Ureter (tissue), 1 donor: Measurements from ENCODE around the gene ANKRD12. TPM values are rescaled to one million over a fixed set of nuclear protein-coding genes. Genes with fewer than 3 reads are reported as not detected.

ENCODE experiments used
- DNase-seq: peaks from one replicate; pipeline ENCODE4 v3.0.0-alpha.2; 2020; ENCODE audit warnings: low spot score
- total RNA-seq: library from RNA; stranded (reverse); gene quantifications from one replicate; pipeline ENCODE4 v1.2.4, GENCODE V29; 2023
- donor health status: DM: yes; HTN: yes; CAD: no.

Gene ANKRD12
- total RNA-seq, 1 donor from 2014 or later: 91.7 TPM

DNA sequence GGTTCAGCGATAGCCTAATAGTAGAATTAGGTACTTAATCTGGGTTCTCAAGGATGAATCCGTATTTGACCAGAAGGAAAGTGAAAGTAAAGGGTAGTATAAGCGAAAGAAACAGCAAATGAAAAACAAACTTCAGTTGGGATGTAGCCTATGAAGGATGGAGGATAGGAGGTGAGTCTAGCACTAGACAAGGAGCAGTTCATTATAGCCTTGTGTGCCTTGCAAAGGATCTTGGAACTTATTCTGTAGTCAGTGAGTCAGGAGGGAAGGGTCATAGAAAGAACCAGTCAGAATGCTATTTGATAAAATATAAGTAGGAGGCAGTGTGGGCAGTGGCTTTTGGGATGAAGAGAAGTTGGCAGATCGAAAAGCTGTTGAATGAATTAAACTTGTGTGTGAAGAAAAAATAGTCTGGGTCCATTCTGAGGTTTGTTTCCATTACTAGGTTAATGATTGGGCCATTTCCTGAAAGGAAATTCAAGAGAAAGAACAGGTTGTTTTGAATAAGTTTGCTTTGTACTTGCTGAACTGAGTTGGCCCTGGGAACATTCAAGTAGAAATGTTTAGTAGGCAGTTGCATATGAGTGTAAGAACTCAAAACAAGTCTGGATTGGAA, 48.5 kb downstream of the ANKRD12 start:
- DNase-seq: no peak

DNA sequence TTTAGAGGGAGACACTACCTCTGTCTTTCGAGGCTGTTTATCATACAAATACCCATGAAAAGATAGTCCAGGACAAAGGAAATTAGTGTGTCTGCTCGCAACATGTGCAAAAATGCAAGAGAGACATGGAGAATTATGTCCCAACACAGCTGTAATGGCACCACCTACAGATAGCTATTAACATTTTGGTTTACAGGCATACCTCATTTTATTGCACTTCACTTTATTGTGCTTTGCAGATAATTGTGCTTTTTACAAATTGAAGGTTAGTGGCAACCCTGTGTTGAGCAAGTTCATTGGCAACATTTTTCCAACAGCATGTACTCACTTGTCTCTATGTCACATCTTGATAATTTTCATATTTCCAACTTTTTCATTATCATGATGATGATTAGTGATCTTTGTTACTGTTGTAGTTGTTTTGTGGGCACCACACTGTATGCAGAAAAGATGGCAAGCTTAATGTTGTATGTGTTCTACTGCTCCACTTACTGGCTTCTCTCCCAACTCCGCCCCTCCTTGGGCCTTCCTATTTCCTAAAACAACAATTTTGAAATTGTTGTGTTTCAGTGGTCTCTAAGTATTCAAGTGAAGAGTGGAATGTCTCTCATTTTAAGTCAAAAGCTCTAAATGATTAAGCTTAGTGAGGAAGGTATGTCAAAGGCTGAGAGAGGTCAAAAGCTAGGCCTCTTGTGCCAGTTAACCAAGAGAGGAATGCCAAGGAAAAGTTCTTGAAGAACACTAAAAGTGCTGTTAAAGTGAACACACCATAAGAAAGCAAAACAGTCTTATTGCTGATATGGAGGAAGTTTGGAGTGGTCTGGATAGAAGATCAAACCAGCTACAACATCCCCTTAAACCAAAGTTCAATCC, 52.0 kb downstream of the ANKRD12 start:
- DNase-seq: no peak

DNA sequence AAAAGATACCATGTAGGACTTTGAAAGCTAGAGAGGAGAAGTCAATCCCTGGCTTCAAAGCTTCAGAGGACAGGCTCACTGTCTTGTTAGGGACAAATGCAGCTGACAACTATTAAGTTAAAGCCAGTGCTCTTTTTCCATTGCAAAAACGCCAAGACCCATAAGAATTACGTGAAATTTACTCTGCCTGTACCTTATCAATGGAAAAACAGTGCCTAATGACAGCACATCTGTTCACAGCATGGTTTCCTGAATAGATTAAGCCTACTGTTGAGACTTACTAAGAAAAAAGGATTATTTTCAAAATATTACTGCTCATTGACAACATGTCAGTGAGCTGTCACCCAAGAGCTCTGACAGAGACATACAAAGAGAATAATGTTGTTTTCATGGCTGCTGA, 52.9 kb downstream of the ANKRD12 start:
- DNase-seq: no peak

DNA sequence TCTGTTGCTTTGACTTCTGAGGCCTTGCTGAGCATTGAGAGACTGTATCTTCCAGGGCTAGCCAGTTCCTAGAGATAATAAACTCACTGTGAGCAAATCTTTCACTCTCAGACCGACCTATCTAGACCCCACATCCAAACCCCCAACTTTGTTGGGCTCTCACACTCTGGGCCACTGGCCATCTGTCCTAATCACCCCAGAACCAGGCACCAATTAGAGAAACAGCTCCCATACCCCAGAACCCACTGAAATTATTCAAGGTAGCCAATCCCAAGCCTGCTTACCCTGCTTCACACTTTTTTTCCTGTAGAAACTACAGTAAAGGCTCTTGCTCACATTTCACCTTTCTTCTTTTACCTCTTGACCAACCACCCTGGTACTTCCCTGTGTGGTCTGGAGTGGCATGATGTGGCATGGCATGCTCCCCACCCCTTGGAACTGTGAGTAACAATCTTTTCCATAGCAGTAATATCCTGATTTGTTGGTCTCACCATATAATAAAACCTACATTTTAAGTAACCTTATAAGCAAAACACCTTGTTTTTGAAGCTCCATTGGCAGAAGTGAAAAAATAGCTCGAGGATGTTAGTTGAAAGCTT, 55.2 kb downstream of the ANKRD12 start:
- DNase-seq: no peak

DNA sequence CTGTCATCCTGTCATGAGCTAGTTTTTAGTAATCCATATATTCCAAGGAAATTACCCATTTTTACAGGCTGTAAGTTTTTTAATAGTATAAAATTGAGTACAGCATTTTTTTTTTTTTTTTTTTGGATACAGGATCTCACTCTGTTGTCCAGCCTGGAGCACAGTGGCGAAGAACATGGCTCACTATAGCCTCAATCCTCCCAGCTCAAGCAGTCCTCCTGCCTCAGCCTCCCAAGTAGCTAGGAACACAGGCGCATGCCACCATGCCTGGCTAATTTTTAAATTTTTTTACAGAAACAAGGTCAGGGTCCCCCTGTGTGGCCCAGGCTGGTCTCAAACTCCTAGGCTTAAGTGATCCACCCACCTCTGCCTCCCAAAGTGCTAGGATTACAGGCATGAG, 56.5 kb downstream of the ANKRD12 start:
- DNase-seq: no peak

DNA sequence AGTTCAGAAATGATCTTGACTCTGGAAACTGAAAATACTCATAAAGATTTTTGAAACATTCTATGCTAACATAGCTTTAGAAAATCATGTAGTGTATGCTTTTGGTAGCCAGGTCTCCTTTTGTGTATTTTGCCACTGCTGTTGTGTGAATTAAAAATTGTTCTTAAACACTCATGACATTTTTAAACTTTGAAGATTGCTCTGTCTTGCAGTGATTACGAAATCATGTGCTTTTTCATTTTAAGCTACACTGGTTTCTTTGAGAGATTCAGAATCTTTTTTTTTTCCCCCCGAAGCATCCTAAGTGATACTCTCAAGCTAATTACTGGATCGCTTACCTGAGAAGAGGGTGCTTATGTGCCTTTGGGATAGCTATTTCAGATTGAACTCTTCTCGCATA, 60.0 kb downstream of the ANKRD12 start:
- DNase-seq: no peak

DNA sequence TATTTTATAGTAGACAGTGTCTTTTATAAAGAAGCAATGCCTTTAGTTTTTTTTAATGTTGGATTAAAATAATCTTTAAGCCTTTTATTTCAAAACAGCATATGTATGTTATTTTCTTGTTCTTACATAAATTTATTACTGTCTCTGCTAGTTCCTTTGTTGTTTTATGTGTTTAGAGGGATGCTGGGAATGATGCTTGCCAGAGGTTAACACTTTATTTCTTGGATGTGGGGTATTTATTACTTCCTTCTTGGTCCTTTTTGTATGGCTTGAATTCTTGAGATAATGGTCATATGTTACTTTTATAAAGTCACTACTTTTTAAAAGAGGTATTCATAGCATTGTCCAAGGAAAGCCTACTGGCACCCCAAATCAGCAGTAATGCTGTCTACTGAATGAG, 63.1 kb downstream of the ANKRD12 start:
- DNase-seq: no peak

DNA sequence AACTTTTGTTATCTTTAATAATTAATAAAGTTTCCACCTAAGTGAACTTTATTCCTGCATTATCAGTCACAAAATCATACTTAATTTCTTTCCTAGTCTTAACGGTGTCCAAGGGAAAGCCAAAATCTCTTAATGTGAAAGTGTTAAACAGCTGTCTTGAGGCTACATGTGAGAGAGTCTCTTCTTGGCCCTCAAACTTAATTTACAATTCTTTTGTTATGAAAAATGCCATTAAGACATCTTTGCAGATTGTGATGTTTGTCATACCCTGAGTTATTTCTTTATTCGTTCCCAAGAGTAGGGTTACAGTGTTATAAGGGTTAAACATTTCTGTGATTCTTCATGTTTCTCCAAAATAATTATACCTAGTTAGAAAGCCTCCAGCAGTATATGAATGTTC, 64.6 kb downstream of the ANKRD12 start:
- DNase-seq: no peak

DNA sequence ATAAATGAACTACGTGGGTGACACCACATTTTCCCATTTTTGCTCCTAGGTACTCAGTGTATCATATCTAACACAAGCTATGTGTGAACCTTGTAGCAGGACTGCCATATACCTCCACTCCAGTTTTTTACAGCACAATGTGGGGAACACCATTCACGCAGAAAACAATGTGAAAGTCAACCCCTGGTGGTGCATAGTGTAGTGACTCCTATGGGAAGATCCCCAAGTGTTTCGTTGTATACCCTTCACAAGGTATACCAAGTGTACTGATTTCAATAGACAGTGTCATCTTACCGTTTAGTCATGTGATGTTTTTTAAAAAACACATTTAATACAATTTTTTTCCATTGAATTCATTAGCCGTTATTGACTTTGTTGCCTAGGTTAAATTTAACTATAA, 68.1 kb downstream of the ANKRD12 start:
- no peak for DNase-seq

DNA sequence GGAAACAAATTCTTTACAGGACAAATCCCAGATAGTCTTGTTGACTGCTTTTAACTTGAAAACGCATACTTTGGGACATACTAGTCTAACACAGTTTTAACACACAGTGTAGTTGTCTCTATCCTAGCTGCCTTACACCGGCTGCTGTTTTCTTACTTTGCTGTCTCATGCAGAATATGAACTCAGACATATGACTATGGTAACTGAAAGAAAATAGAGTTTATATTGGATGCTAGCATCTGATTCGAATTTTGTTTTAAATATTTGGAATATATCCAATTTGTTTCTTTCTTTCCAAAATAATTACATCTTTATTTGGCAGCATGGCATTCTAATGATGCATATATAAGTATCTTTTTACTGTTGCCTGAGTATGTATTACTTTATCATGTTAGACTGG, 69.8 kb downstream of the ANKRD12 start:
- DNase-seq: no peak

DNA sequence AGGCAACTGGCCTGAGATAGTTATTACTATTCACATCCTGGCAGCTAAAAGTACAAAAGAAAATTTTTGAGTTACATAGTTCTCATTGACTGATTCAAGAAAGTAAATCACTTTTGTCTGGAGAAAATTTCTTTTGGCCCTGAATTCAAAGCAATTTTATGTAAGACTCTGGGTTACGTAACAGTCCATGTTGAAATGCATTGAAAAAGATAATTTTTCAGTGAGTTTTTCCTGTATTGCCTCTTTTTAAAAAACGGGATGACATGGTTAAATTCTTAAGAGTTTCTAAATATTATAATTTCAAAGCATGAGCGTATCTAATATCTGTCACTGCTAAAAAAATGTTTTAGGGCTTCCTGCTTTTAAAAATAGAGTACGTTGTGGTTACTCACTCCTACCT, 72.7 kb downstream of the ANKRD12 start:
- DNase-seq: no peak

DNA sequence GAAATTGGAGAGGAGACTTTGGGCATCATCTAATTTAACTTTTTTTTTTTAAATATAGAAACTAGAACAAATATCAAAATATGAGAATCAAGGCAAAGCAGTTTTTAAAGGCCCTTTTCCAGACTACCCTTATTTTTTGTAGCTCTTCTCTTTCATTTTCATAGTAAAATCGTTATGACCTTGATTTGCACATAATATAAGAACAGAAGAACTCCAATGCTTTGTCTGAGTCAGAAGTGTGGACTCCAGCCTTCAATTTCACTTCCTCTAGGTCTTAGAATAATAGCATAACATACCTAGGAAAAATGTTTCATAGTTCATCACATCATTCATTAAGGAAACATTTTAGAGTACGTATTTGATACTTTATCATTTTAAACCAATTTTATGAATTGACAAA, 74.4 kb downstream of the ANKRD12 start:
- no peak for DNase-seq

DNA sequence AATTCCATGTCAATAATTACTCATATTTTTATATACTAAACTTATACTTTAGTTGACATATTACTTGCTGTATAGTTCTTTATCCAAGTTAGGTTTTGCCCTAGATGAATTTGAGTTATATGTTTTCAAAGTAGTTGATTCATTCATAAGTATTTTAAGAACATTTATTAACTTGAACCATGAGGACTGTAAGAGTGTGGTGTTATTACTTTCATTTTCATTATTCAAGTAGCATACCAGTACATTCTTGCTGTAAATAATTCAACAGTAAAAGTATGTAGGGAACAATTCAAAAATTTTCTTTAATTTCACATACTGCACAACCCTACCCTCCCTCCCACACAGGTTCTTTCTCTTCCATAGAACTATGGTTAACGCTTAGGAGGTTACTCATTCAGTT, 75.4 kb downstream of the ANKRD12 start:
- no peak for DNase-seq

DNA sequence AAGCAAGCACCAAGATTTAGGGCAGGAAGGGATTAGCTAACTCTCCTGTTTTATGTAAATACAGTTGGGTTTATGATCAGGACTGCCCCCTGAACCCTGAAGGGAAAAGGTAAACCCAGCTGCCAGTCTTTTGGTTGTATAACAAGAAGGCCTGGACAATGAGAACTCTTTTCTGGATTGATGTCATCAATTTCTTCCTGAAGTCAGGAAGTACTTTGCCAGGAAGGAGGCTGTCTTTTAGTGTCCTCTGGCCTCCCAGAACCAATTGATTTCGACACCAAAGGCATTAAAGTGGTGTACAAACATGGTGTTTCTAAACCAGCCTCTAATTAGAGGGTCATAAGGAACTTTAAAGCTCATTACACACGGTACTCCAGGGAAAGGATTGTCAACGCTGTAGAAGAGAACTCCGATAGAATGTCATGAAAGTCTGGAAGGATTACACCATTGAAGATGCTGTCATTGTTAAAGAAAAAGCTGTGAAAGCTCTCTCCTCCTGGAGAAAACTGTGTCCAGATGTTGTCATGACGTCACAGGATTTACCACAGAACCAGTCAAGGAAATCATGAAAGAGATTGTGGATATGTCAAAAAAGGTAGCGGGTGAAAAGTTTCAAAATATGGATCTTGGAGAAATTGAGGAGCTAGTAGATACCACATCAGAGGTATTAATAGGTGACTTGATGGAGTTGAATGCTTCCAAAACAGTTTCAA, 78.8 kb downstream of the ANKRD12 start:
- DNase-seq: no peak

DNA sequence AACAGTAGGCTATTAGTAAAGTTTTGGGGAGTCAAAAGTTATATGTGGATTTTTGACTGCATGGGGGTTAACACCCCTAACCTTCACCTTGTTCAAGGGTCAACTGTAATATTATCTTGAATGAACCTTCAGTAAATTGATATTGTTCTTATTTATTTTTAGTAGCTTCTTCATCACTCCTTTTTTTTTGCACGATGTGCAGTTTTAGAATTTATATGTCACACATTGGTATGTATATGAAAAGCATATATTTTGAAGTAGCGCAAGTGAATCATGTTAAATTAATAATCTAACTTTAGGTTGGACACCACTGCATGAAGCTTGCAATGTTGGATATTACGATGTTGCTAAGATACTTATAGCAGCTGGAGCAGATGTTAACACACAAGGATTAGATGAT, 79.9 kb downstream of the ANKRD12 start:
- DNase-seq: no peak

DNA sequence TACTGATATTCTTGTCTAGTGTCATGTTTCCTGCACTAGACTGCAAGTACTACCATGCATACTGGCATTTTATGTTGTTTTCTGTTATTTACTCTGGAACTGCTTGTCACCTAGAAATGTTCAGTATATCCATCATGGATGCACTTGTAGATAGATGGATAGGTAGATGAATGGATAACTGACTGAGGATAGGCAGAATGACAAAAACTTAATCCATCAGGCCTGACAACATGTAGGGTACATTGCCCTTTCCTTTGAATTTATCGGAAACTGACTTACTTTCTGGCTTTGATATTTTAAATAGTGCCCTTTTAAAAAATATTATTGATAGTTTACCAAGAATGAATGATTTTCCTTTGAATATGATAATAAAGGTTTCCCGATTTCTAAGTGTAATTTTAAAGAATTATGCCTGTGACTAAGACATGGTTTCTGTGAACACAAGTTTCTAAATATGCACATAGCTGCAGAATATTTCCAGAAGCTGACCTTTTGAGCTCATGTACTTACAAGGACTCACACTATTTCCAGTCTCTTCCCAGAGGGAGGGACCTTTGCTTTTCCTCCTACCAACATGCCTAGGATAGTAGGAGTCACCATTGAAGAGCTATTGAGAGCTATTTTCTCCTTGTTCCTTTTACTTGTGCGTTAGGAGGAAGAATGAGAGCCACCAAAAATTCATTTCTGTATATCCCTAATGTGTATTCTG, 81.3 kb downstream of the ANKRD12 start:
- DNase-seq: no peak

DNA sequence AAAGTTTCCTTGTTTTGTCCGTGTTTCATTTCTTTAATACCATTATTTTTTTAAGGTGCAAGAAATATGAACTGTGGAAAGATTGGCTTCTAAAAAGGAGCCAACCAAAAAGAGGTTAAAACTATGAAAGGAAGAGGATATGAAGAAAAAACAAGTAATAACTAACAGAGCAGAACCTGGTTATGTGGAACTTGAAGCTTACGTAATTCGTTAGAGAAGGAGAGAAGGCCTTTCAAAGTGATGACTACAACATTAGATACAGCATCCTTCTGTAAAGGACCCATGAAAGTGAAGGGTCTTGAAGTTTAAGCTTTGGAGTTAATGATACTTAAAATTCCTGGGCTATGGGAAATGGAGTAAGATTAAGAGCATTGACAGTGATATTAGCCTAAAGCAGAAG, 84.5 kb downstream of the ANKRD12 start:
- no peak for DNase-seq

DNA sequence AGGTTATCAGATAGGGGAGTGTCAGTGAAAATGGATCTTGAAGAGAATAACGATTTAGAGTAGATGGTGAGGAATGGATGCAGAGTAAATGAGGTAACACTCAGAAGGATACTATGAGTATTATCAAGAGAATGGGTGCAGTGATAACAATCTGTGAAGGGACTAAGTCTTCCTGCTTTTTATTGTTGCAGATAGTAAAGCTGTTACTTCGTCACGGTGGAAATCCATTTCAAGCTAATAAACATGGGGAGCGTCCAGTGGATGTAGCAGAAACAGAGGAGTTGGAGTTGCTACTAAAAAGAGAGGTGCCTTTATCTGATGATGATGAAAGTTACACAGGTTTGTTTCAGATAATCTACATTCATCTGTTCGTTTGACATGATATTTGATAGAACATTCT, 85.1 kb downstream of the ANKRD12 start:
- DNase-seq: no peak

DNA sequence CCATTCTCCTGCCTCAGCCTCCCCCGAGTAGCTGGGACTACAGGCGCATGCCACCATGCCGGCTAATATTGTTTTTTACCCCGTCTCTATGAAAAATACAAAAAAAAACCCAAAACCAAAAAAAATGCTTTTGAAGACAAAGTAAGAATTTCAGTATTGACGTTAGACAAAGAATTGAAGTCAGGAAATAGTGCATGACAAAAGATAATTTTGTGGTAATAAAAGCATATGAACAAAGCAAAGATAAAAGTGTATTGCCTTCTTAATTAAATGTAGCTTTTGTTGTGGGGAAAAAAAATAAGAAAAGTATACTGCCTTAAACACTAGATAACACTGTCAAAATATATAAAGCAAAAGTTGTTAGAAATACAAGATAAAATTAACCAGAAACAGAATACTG, 86.8 kb downstream of the ANKRD12 start:
- no peak for DNase-seq

DNA sequence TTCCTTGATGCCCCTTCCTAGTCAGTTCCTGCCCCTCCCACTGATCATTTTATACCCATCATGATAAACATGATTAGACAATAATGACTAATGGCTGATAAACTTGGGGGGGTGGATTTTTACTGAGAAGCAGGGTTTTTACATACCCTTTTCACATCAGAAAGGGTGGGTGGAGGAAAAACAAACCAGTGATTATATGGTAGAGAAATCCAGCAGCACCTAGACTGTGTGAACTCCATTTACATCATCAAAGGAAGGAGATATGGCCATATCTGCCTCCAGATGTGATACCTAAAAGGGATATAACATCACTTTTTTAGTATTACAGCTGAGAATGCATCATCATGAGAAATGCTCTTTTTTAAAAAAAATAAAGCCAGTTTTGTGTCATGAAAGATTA, 89.9 kb downstream of the ANKRD12 start:
- DNase-seq: no peak

DNA sequence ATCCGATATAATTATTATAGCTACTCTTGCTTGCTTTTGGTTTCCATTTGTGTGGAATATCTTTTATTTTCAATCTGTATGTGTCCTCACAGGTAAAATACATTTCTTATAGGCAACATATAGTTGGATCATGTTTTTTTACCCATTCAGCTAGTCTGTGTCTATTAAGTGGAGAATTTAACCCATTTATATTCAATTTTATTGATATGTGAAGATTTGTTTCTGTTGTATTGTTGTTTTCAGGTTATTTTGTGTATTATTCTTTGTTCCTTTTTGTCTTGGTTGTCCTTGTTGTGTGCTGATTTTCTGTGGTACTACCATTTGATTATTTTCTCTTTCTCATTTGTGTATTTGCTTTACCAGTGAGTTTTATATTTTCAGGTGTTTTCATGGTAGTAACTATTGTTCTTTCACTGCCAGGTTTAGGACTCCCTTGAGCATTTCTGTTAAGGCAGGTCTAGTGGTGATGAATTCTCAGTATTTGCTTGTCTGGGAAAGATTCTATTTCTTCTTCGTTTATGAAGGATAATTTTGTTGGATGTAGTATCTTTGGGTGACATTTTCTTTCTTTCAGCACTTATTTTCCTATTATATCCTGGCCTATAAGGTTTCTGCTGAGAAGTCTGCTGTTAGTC, 95.4 kb downstream of the ANKRD12 start:
- no peak for DNase-seq
